Left ventricle myocardium superior (tissue), 1 donor: ENCODE data around the gene SETBP1. TPM values are rescaled to one million over a fixed set of nuclear protein-coding genes. Genes with fewer than 3 reads are reported as not detected.
A peak's percentile ranks its signal among the peaks of the same experiment; 100 is the strongest.

ENCODE experiments used
- ATAC-seq: fragments of 200-7000 bp; cut with Tn5 transposase; one replicate; pipeline ENCODE4 v1.9.1; 2020; ENCODE audit warnings: mild to moderate bottlenecking, moderate library complexity
- DNase-seq: peaks from one replicate; pipeline ENCODE4 v3.0.0-alpha.2; 2020
- intact Hi-C: fragments of 100-400 bp; cut with micrococcal nuclease; formaldehyde crosslinking; loops from one replicate; pipeline ENCODE4 v1.11.0; 2022
- total RNA-seq: library from RNA; stranded (reverse); fragmentation: NEBNext Ultra II Directional; extraction: Animal tissue kit (Norgen Biotek cat#: 25700); gene quantifications from one replicate; pipeline ENCODE4 v1.2.1, GENCODE V29; 2021
- donor health status: DM: no; HTN: yes; CAD: no; lungs with severe emphysema.

Gene SETBP1
- total RNA-seq, 1 donor from 2014 or later, result 6.7 TPM

DNA sequence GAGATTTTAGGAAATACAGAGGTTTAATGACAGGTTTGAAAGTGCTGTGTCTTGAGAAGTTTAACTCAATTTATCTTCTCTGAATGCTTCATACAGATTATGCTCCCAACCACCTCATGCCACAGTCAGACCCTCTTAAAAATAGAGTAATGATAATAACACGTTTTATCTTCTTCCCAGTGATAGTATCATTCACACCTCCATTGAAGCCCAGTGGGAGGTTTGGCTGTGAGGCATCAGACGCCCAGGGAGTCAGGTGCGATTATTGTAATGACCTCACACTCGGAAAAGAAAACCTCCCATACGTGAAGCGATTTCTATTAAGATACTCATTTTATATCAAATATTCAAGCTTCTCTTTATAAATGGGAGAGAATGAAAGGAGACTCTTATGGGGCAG is 366.3 kb downstream of the SETBP1 start:
- DNase-seq, result no peak
- no peak for ATAC-seq
- intact Hi-C loops, result no loop called here

DNA sequence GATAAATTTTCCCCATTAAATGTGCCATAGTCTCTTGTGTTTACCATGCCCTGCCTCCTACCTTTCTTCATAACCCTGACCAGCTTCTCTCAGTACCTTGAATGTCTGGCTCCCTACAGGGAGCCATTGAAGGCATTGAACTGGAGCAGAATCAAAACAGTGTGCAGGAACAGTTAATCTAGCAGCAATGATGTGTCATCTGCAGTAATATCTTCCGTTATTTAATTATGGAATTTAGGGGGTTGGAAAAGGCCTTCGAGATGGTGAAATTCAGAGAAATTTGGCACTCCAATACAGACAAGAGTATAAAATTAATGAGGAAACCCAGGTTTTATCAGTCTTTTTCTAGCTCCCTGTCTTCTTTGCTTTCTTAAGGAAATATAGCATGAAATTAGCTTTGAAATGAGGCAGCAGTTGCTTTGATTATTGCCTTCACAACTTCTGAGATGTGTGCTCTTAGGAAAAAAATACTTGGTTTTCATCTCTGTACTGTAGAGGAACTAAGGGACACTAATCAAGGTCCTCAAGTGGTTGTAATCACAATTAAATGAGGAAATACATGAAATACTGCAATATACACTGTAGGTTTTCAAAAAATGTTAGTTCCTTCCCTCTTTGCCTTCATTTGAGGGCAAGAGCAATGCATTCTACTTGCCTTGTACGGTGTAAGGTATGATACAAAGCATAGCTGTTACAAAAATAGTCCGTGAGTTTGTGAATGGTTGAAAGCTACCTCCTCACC is 369.1 kb downstream of the SETBP1 start:
- no peak for ATAC-seq
- intact Hi-C loops, result no loop called here
- no peak for DNase-seq

DNA sequence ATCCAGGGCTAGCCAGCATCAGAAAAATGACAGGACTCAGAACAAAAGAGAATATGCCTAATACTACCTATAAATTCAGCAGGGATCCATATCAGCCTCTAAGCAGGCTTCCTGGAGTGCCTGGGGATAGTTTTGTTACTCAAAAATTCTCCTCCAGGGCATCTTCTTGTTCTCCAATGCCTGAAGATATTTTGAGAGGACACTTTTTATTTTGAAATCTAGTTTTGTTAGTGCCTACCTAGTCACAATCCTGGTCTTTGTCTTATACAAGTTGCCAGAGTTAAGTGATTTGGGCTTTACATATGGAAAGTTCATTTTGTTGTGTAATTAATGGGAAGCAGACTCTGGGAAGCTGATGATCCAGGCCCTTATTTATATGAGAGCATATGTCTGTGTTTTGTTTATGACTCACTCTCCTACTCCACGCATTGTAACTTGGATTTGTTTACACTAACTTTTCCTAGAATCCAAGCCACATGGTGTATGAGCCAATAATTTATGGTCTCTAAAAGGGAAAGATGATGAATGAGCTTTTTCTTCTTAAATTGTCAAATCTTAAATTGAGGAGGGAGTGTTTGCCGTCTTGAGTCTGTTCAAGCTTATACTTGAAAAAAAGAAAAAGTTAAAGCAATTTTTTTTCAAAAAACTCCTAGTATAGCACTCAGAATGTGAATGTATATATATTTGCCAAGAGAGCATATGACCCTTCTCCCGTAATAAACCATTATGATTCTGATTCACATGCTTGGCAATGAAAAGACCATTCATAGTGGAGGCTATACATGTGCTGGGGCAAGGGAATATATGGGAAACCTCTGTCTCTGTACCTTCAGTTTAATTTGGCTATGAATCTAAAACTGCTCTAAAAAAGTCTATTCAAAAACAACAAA is 370.3 kb downstream of the SETBP1 start:
- intact Hi-C loops, result no loop called here
- no peak for ATAC-seq
- DNase-seq, result no peak

DNA sequence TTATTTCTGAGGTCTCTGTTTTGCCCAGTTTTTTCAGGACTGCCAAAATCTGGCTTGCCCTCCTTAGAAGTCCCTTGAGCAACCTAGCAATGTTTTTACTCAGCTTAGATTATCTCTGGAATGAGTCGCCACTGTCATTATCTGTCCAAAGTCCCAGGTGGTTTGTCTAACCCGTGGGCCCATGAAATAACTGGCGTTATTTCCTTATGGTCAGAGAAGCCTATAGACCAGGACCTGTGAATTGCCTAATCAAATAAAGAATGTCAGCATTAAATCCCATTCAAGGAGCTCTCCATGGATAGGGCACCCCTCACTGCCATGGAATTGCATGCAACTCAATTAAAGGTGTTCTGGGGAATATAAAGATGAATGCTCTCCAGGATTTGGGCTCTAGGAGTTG is 373.9 kb downstream of the SETBP1 start:
- ATAC-seq (no peak), DNase-seq (no peak)
- intact Hi-C loops, result no loop called here

DNA sequence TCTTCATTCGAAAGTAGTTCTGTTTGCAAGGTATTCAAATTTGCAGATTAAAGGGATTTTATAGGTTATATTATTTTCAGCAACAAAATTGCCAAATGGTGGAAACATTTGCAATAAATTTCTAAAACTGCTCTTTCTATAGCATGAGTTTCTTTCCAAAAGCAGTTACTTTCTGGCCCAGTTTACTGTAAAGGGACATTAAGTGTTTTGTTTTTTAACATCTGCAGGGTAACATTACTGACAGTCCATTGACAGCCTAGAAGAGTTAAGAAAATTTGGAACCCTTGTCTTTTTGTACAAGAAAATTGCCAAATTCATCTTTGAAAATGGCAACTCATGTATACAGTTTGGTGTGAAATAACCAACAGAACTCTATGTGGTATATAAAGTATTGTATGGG is 375.1 kb downstream of the SETBP1 start:
- no peak for DNase-seq
- ATAC-seq, result no peak
- intact Hi-C loops, result no loop called here

DNA sequence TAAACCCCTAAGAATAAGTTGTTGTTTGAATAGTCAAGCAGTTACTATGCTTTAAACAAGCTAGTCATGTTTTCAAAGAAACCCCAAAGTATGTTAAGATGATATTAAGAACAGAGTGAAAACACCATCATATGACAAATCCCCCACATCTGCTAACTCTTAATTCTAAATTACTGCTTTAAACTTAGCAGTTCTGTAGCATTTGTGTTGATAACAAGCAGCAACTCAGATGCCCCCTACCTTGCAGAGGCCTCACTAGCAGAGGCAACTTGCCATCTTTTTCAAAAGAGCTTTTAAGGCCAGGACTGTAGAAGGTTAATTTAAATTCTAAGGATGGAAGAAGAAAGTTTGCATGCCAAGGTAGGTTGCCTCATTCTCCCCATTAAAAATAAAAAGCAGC is 376.2 kb downstream of the SETBP1 start:
- intact Hi-C loops, result no loop called here
- DNase-seq, result no peak
- ATAC-seq, result no peak

DNA sequence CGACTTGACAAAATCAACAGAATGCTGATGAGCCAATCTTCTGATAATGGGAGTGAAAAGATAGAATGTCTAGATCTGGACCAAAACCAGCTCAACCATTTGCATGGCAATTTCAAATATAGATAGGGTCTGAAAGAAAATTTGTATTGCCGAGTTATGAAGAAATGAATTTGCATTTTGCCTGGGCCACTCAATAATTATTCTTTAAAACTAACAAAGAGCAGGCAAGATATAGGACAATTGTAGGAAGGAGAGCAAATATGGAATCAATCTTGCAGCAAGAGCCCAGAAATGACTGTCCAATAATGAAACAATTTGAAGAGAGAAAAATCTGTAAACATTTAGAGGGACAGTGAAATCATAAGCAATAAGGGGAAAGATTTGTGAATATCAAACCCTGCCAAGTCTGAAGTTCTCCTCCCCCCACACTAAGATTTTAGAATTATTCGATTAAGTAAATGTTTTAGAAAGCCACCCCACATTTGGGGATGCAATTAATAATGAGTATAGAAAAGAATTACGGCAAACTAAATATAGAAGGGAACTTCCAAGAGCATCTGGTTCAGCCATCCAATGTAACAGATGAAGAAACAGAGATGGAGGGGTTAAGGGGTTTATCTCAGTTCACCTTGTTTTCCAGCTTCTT is 377.4 kb downstream of the SETBP1 start:
- DNase-seq (no peak), ATAC-seq (no peak)
- intact Hi-C loops, result no loop called here

DNA sequence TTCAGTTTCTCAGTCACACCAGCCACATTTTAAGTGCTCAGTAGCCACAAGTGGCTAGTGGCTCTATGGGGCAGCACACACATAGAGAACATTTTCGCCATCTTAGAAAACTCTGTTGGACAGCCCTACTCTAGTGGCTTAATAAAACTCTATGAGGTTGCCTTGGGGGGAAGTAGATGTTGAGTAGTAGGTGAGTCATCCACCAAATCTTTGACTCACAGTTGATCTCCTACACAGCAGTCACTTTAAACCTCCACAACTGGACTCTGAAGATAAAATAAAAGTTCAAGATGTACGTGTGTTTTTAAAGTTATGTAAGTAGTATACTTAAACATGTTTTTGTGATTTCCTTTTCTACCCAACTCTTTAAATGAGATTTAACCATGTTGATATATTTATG is 379.0 kb downstream of the SETBP1 start:
- ATAC-seq, result no peak
- DNase-seq, result no peak
- intact Hi-C loops, result no loop called here

DNA sequence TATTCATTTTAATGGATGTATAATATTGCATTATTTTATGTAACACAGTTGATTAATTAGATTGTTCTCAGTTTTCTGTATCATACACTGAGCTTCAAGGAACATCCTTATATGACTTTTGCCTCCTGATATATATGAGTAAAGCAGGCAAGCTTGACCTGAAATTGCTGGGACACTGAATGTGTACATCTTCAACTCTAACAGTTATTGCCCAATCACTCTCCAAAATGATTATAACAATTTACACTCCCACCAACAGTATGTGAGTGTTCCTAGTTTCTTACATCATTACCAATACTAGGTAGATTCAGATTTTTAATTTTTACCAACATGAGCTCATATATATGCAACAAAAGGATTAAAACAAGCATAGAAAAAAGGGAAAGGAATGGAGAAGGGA is 379.4 kb downstream of the SETBP1 start:
- no peak for ATAC-seq
- intact Hi-C loops, result no loop called here

DNA sequence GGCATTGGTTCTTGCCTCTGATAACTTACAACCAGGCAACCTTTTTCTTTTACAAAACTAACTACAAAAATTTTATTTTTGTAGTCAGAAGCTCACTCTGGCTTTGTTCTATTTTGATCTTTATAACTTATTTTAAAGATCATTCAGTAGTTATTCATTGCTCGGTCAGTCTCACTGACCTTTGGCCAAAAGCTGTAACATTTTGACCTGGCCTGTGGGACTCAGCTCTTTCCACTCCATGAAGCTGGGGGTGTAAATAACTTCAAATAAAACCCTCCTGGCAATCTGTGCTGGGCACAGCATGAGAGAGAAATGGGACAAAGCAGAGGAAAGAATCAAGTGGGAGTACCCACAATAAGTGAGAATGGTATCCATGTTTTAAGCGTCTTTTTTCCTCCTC is 380.7 kb downstream of the SETBP1 start:
- ATAC-seq, result no peak
- intact Hi-C loops, result no loop called here
- DNase-seq, result no peak

More for the DNA sequence above, 379.4 kb downstream of the SETBP1 start:
- no peak for DNase-seq

DNA sequence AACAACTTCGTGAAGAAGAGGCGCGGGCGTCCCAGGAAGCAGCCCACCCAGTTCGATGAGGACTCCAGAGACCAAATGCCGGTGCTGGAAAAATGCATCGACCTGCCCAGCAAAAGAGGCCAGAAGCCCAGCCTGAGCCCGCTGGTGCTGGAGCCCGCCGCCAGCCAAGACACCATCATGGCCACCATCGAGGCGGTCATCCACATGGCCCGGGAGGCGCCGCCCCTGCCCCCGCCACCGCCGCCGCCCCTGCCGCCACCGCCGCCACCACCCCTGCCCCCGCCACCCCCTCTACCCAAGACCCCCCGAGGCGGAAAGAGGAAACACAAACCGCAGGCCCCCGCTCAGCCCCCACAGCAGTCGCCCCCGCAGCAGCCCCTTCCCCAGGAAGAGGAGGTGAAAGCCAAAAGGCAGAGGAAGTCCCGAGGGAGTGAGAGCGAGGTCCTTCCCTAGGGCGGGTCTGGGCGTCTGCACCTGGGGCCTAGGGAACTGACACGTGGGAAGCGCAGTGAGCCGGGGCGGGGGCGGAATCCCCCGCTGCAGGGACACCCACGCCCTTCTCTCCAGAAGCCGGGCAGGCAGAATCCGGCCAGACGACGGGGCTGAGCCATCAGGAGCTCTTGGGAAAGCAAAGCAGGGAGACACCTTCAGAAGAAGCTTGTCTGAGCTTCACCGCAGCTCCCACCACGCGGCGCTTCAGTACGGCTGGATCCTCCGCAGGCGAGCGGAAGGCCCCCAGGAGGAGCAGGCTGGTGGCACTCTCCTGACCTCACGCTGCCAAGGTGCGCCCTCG is 382.8 kb downstream of the SETBP1 start:
- ATAC-seq (no peak), DNase-seq (peak; percentile 28)
- intact Hi-C loops, result no loop called here

DNA sequence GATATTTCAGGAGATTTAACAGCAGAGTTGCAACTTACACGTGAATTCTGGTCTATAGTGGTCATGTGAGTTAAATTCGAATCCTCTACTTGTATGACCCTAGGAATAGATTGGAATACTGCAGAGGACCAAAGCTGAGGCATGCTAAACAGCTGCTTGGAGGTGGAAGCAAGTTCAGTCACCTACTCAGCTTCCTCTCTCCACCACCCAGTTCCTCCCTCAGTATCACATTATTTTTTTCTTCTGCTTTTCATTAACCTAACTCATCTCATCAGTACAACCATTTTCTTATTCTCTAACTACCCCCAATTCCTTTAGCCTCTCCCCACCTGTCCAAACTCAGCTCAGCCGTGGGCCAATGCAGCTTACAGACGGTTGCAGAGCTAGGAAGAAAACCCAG is 385.5 kb downstream of the SETBP1 start:
- ATAC-seq (peak; percentile 7), DNase-seq (no peak)
- intact Hi-C loops, result no loop called here

DNA sequence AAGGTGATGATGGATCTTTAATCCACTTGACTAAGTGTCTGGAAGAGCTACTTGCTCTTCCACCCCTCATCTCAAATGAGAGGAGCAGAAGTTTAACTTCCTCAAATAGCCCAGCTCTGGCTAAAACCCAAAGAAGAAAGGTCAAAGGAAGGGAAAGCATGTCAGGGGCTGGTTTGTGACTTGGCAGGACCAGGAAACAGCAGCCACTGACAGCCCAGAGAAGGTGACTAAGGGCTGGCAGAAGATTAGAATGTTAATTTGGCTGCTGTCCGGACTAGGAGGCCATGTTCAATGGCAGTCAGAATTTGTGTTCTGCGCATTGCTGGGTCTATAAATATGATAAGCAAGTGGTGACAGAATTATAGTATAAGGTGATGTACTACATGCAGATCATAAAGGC is 386.2 kb downstream of the SETBP1 start:
- DNase-seq (peak; percentile 40), ATAC-seq (peak; percentile 99)
- intact Hi-C loops, result no loop called here

DNA sequence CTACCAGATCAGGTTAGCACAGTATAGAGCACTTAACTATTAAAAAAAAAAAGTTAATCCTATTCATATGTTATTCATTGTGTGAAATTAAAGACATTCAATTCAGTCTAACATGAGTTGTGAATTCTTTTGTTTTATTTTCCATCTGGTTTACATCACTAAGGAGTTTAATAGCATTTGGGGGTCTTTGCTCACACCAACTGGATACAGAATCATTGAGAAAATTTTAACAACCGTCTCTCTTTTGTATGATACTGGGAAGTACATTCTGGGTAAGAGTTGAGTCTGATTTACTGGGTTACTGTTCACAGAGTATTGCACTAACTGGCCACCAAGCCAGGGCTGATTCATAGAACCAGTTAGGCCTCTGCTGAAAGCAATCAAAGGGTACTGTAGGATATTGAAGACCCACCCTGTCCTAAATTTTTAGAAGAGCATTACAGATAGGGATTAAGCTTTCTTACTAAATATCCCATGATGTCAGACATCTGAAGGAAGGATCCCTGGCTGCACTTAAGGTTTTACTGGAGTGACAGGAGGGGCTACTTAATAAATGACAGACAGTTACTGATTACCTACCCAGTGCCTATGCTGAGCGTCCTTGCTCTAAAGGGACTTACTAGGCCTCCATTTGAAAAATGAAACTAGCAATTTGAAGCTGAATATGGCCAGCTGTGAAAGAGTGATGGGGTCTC is 387.9 kb downstream of the SETBP1 start:
- intact Hi-C loops, result no loop called here
- DNase-seq (no peak), ATAC-seq (no peak)

DNA sequence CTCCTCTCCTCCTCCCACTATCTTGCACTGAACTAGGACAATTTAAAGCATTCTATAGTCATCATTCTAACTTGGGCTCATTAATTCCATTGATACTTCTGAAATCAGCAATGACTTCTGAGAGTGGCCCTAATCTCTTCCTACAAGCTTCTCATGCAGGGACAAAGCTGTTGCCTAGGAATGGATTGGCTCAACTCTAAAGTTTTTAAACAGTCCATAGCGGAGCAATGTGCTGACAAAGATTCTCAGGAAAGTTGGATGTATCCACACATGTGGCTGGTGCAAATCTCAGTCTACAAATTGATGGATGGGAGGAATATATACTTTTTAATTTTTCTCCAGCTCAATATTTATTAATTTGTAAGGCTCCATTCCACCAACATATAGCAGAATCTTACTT is 388.9 kb downstream of the SETBP1 start:
- no peak for ATAC-seq
- intact Hi-C loops, result no loop called here

DNA sequence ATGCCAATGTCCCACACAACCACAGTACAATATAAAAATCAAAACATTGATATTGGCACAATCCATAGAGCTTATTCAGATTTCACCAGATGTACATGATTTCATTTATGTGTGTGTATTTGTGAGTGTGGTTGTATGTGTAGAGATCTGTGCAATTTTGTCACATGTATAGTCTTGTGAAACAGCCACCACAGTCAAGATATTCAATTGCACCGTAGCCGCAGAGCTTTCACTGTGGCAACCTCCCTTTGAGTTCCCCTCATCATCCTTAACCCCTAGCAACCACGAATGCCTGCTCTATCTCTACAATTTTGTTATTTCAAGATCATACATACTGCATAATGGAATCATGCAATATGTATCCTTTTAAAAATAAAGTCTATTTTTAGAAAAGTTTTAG is 391.3 kb downstream of the SETBP1 start:
- intact Hi-C loops, result no loop called here
- ATAC-seq, result no peak
- DNase-seq, result no peak

More for the DNA sequence above, 388.9 kb downstream of the SETBP1 start:
- no peak for DNase-seq

DNA sequence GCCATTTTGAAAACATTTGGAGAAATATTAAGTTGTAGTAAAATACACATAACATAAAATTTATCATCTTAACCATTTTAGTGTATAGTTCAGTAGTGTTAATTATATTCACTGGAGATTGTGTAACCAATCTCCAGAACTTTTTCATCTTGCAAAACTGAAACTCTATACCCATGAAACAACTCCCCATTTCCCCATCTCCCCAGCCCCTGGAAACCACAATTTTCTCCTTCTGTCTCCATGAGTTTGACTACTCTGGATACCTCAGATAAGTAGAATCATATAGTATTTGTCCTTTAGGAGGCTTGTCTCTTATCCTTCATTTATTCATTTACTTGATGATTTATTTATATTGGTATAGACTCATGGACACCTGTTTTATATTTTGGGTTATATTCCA is 392.9 kb downstream of the SETBP1 start:
- DNase-seq (no peak), ATAC-seq (no peak)
- intact Hi-C loops, result no loop called here

DNA sequence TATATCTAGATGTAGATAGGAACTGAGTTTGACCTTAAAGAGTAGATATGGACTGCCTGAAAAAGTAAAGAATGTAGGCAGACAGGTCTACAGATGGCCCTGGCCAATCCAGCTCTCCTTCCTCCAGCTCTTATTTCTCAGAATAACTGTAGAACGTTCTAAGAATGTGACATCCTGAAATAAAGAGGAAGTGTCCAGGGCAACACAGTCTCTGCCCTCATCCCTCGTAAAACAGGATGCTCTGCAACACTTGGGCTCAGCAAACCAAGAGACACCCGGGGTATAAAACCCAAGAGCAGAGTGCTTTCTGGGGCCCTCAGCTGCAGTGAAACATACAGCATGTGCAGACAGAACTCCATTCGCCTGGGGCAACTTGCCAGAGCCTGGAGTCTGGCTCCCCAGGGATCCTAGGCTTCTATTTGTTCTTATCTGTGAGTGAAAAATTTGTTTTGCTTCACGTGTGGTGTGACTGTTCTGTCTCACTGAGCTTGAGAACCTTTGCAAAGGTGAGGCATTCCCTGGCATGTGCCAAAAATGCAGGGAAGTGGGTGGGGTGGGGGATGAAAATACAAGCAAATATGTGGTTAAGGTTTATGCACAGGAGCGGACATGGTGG is 401.0 kb downstream of the SETBP1 start:
- DNase-seq (no peak), ATAC-seq (no peak)
- intact Hi-C loops, result no loop called here
